ENCODE results near the gene ARHGEF10L.

Gene ARHGEF10L

GRCh38 chr1:17668195-17668594 is 128.7 kb downstream of the ARHGEF10L start:
- peaks cover 0 to 15% of the 10 kb centered on the region in 2 experiments; a peak in 1 of 3 replicates for H3K36me3 ChIP-seq (ENCODE audit: control insufficient read depth in 2 of 2, insufficient read depth in 1 of 2, low read length in 2 of 2)
- no peaks in the 10 kb centered on the region for H3K4me1 ChIP-seq (ENCODE audit: control insufficient read depth, insufficient read depth, low read length)
- no peaks in the 10 kb centered on the region for H3K9me3 ChIP-seq (ENCODE audit: control insufficient read depth, insufficient read depth, low read depth, low read length)
- POLR2A ChIA-PET: no interaction called here
- no peak for TF ChIP-seq ZNF266 (tag by site-specific recombination; IDR thresholded peaks at IDR 0.05; ENCODE audit: low read depth)
- TF ChIP-seq ZBTB1 (tag by site-specific recombination; IDR thresholded peaks at IDR 0.05): no peak
- TF ChIP-seq ZNF239 (tag by site-specific recombination; IDR thresholded peaks at IDR 0.05): no peak
- TF ChIP-seq ZNF692 (tag by site-specific recombination; IDR thresholded peaks at IDR 0.05): no peak
- no peak for TF ChIP-seq ZNF639 (tag by site-specific recombination; IDR thresholded peaks at IDR 0.05)
- no peak for TF ChIP-seq TCF7L2 (IDR thresholded peaks at IDR 0.05; ENCODE audit: borderline replicate concordance, low read depth, low read length)
- TF ChIP-seq OSR2 (tag by site-specific recombination; IDR thresholded peaks at IDR 0.05): no peak
- no peak for TF ChIP-seq MYNN (tag by site-specific recombination; IDR thresholded peaks at IDR 0.05; ENCODE audit: borderline replicate concordance)
- TF ChIP-seq ZNF132 (tag by site-specific recombination; IDR thresholded peaks at IDR 0.05; ENCODE audit: borderline replicate concordance): no peak
- no peak for TF ChIP-seq ZNF768 (tag by site-specific recombination; IDR thresholded peaks at IDR 0.05)
- no peak for TF ChIP-seq ZBTB7A (tag by site-specific recombination; IDR thresholded peaks at IDR 0.05; ENCODE audit: low read depth)
- TF ChIP-seq ZNF785 (tag by site-specific recombination; IDR thresholded peaks at IDR 0.05): no peak
- no peak for TF ChIP-seq ZSCAN23 (tag by site-specific recombination; IDR thresholded peaks at IDR 0.05)
- no peak for TF ChIP-seq ATF2 (tag by site-specific recombination; IDR thresholded peaks at IDR 0.05; ENCODE audit: low read depth)
- TF ChIP-seq ZNF221 (tag by site-specific recombination; IDR thresholded peaks at IDR 0.05; ENCODE audit: borderline replicate concordance): no peak
- no peak for TF ChIP-seq ZNF629 (tag by site-specific recombination; IDR thresholded peaks at IDR 0.05)
- no peak for TF ChIP-seq ZNF391 (tag by site-specific recombination; IDR thresholded peaks at IDR 0.05; ENCODE audit: borderline replicate concordance, low read depth)
- CTCF ChIA-PET: no interaction called here
- no peak overlapping the region for H3K27ac ChIP-seq (ENCODE audit: extremely low read depth, low read depth, low read length)
- no peak overlapping the region for H3K4me3 ChIP-seq (ENCODE audit: low read depth, low read length)

DNA sequence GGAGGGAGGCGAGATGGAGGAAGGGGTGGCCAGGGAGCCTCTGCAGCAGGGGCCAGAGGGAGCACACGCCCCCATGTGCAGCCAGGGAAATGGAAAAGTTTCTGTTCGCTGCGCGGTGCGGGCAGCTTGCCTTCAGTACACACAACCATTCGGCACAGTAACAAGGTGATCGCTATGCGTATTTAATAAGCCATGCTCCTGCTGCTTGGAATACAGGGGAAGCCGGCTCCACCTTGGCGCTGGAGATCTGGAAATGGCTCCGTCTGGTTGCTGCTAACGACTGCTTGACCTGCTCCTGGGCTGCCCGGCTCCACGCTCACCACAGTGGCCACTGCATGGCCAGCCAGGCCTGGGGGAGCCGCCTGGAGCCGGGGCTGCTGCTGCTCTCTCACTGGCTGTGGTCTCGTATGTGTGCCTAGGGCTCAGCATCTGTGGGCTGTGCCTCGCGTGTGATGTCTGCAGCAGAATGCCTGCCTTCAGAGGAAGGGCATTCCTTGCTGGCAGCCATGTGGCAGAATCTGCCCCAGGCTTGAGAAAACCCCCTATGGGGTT is 129.2 kb downstream of the ARHGEF10L start:
- ChIA-PET CTCF (interaction anchor here (0.6 kb wide), 1 partner anchor 196 kb away, joined by 3 read pairs; no protein-coding TSS in a partner anchor), POLR2A (no interaction called here)
- Histone ChIP-seq H3K9me3 (ENCODE audit: control insufficient read depth, insufficient read depth, low read depth, low read length) (no peaks in the 10 kb centered on the region), H3K4me1 (ENCODE audit: control insufficient read depth, insufficient read depth, low read length) (no peaks in the 10 kb centered on the region), H3K27ac (ENCODE audit: extremely low read depth, low read depth, low read length) (no peak overlapping the region), H3K36me3 (ENCODE audit: control insufficient read depth in 2 of 2, insufficient read depth in 1 of 2, low read length in 2 of 2) (peaks cover 0 to 15% of the 10 kb centered on the region in 2 experiments; a peak in 1 of 3 replicates), H3K4me3 (ENCODE audit: low read depth, low read length) (no peak overlapping the region)
- TF ChIP-seq ZNF146 (tag by site-specific recombination; IDR thresholded peaks at IDR 0.05) (no peak), OVOL3 (tag by site-specific recombination; IDR thresholded peaks at IDR 0.05) (no peak), PRDM2 (tag by site-specific recombination; IDR thresholded peaks at IDR 0.05; ENCODE audit: borderline replicate concordance) (no peak), SP7 (tag by site-specific recombination; IDR thresholded peaks at IDR 0.05) (no peak)
- TF ChIP-seq, protein P1, sequence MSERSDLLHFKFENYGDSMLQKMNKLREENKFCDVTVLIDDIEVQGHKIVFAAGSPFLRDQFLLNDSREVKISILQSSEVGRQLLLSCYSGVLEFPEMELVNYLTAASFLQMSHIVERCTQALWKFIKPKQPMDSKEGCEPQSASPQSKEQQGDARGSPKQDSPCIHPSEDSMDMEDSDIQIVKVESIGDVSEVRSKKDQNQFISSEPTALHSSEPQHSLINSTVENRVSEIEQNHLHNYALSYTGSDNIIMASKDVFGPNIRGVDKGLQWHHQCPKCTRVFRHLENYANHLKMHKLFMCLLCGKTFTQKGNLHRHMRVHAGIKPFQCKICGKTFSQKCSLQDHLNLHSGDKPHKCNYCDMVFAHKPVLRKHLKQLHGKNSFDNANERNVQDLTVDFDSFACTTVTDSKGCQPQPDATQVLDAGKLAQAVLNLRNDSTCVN (tag by site-specific recombination; optimal IDR thresholded peaks at IDR 0.05): no peak
